ENCODE measurements around the gene GSTT2. TPM values are rescaled to one million over a fixed set of nuclear protein-coding genes. Genes with fewer than 3 reads are reported as not detected.
"Not testable (repeated sequence)": the region's sequence is repeated elsewhere in the genome, so short reads cannot be mapped to it uniquely, and the experiment has no call there.

The GSTT2 gene
- polyA plus RNA-seq, 2 of the 4 experiments (the other 2 are of a cell fraction), result 0.14 TPM; not detected in 1

- H3K27ac ChIP-seq; ATAC-seq; FAIRE-seq; POLR2A ChIA-PET; H3K4me2 ChIP-seq; CTCF ChIA-PET; H3K4me1 ChIP-seq; H3K9me3 ChIP-seq; H3K4me3 ChIP-seq; DNase-seq (ENCODE audit: low read depth in 1 of 2, low spot score in 1 of 2): not testable (repeated sequence)
- 87% methylated on average over 2 of the region's 2 CpGs for WGBS (ENCODE audit: missing lambda C conversion rate)
Measured at GRCh38 chr22:23993080-23993479, 13.1 kb downstream of the GSTT2 start.

DNA sequence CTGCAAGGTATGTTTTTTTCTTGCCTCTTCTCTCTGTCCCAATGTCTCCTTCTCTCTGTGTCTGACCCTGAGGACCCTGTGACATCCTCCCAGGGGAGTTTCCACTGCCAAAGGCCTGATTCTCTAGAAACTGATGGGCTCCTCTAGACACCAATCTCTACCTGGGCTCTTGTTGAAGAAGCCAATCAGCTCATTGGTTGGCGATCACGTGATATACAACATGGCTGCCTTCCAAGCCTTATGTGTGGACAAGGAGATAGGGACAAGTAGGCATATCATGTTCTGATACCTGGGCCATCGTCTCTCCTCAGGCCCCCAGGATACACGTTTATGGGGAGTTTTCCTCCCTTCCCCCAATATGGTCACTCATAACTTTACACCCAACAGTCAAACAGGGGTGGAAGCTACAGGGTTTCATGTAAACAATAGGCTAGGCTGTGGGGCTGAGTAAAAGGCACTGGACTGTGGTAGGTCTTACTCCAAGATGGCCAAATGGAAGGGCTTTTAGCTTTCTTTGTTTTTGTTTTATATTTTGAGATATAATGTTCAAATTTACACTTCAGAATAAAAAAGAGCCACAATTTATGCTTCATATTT lies 13.7 kb downstream of the GSTT2 start:
- CTCF ChIA-PET, H3K4me3 ChIP-seq, ATAC-seq, H3K4me2 ChIP-seq, H3K4me1 ChIP-seq, FAIRE-seq, H3K9me3 ChIP-seq, H3K27ac ChIP-seq, POLR2A ChIA-PET: not testable (repeated sequence)
- 14% methylated on average over 2 of the region's 4 CpGs for whole genome bisulfite sequencing (ENCODE audit: missing lambda C conversion rate)
- DNase-seq (ENCODE audit: low read depth in 1 of 2, low spot score in 1 of 2), result peak in 1 of 2 experiments; percentile 43

DNA sequence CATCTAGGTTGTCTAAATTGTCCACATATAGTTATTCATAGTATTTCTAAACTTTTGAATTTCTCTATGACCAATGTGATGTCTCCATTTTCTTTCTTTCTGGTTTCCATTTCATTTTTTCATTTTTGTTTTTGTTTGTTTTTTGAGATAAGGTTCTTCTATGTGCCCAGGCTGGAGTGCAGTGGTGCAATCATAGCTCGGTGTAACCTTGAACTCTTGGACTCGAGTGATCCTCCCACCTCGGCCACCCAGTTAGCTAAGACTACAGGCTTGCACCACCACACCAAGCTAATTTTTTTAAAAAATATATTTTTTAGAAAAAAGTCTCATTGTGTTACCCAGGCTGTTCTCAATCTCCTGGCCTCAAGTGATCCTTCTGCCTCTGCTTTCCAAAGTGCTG lies 17.2 kb downstream of the GSTT2 start:
- Histone ChIP-seq H3K27ac (no peak overlapping the region), H3K4me2 (no peak overlapping the region), H3K4me1 (no peaks in the 10 kb centered on the region), H3K9me3 (no peaks in the 10 kb centered on the region), H3K4me3 (no peak overlapping the region)
- FAIRE-seq (no peak), DNase-seq (ENCODE audit: low read depth in 1 of 2, low spot score in 1 of 2) (no peak), ATAC-seq (no peak)
- CTCF ChIA-PET, result interaction anchor here (1.1 kb wide), 1 partner anchor 193 kb away, joined by 3 read pairs; no protein-coding TSS in a partner anchor
- 69% methylated on average over 3 of the region's 3 CpGs for WGBS (ENCODE audit: missing lambda C conversion rate)
- POLR2A ChIA-PET, result no interaction called here
- TF ChIP-seq ZSCAN20 (CRISPR knock-in tag; IDR thresholded peaks at IDR 0.05), result no peak
- no peak for TF ChIP-seq EP300 (IDR thresholded peaks at IDR 0.05)
- no peak for TF ChIP-seq HOXB13 (CRISPR knock-in tag; IDR thresholded peaks at IDR 0.05; ENCODE audit: low read depth)
- TF ChIP-seq, protein P1, sequence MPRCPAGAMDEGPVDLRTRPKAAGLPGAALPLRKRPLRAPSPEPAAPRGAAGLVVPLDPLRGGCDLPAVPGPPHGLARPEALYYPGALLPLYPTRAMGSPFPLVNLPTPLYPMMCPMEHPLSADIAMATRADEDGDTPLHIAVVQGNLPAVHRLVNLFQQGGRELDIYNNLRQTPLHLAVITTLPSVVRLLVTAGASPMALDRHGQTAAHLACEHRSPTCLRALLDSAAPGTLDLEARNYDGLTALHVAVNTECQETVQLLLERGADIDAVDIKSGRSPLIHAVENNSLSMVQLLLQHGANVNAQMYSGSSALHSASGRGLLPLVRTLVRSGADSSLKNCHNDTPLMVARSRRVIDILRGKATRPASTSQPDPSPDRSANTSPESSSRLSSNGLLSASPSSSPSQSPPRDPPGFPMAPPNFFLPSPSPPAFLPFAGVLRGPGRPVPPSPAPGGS (IDR thresholded peaks at IDR 0.05), result no peak
- TF ChIP-seq MAX (IDR thresholded peaks at IDR 0.05), result no peak
- no peak for TF ChIP-seq TP53 (CRISPR knock-in tag; IDR thresholded peaks at IDR 0.05)

DNA sequence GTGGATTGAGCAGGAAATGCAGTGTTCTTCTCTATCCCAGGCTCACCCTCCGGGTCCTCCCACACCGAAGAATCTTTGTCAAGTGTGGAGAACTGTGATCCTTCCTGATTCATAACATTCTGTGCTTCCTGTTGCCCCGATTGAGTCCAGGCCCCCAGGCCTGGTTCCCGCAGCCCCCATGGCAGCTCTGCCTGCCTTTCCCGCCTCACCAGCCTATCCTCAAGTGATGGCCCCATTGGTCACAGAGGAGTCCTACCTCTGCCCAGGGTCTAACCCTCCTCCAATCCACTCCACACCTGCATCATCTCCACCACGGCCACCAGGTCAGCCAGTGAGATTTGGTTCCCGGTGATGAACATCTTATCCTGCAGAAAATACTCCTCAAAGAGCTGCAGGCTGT lies 19.8 kb downstream of the GSTT2 start:
- POLR2A ChIA-PET, FAIRE-seq: not testable (repeated sequence)
- 90% methylated on average over 7 of the region's 7 CpGs for WGBS (ENCODE audit: missing lambda C conversion rate)

GRCh38 chr22:24001314-24001713 lies 21.4 kb downstream of the GSTT2 start:
- ChIA-PET POLR2A (no interaction called here), CTCF (no interaction called here)
- H3K9me3 ChIP-seq, result no peaks in the 10 kb centered on the region
- H3K4me3 ChIP-seq, result no peak overlapping the region
- H3K27ac ChIP-seq, result no peak overlapping the region
- TF ChIP-seq FOXS1 (CRISPR knock-in tag; IDR thresholded peaks at IDR 0.05) (no peak), NR3C1 (IDR thresholded peaks at IDR 0.05) (no peak), TFCP2L1 (CRISPR knock-in tag; IDR thresholded peaks at IDR 0.05) (no peak), NPAS2 (CRISPR knock-in tag; IDR thresholded peaks at IDR 0.05; ENCODE audit: borderline replicate concordance) (no peak), RNF2 (IDR thresholded peaks at IDR 0.05; ENCODE audit: borderline replicate concordance, low read depth) (no peak), SREBF2 (IDR thresholded peaks at IDR 0.05) (no peak), NFE2L2 (conservative IDR thresholded peaks at IDR 0.05; ENCODE audit: low read length) (no peak), JUNB (IDR thresholded peaks at IDR 0.05) (no peak), RAD21 (conservative IDR thresholded peaks at IDR 0.05 in 1 of 2, IDR thresholded peaks at IDR 0.05 in 1 of 2) (no peak), HDAC2 (IDR thresholded peaks at IDR 0.05) (no peak)
- TF ChIP-seq, protein P2, sequence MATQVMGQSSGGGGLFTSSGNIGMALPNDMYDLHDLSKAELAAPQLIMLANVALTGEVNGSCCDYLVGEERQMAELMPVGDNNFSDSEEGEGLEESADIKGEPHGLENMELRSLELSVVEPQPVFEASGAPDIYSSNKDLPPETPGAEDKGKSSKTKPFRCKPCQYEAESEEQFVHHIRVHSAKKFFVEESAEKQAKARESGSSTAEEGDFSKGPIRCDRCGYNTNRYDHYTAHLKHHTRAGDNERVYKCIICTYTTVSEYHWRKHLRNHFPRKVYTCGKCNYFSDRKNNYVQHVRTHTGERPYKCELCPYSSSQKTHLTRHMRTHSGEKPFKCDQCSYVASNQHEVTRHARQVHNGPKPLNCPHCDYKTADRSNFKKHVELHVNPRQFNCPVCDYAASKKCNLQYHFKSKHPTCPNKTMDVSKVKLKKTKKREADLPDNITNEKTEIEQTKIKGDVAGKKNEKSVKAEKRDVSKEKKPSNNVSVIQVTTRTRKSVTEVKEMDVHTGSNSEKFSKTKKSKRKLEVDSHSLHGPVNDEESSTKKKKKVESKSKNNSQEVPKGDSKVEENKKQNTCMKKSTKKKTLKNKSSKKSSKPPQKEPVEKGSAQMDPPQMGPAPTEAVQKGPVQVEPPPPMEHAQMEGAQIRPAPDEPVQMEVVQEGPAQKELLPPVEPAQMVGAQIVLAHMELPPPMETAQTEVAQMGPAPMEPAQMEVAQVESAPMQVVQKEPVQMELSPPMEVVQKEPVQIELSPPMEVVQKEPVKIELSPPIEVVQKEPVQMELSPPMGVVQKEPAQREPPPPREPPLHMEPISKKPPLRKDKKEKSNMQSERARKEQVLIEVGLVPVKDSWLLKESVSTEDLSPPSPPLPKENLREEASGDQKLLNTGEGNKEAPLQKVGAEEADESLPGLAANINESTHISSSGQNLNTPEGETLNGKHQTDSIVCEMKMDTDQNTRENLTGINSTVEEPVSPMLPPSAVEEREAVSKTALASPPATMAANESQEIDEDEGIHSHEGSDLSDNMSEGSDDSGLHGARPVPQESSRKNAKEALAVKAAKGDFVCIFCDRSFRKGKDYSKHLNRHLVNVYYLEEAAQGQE (IDR thresholded peaks at IDR 0.05), result no peak
- TF ChIP-seq, protein P3, sequence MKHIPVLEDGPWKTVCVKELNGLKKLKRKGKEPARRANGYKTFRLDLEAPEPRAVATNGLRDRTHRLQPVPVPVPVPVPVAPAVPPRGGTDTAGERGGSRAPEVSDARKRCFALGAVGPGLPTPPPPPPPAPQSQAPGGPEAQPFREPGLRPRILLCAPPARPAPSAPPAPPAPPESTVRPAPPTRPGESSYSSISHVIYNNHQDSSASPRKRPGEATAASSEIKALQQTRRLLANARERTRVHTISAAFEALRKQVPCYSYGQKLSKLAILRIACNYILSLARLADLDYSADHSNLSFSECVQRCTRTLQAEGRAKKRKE (CRISPR knock-in tag; IDR thresholded peaks at IDR 0.05; ENCODE audit: low read depth), result no peak
- H3K4me1 ChIP-seq, result no peaks in the 10 kb centered on the region
- H3K4me2 ChIP-seq, result no peak overlapping the region
- no peak for FAIRE-seq
- DNase-seq (ENCODE audit: low read depth in 1 of 2, low spot score in 1 of 2), result no peak
- ATAC-seq, result no peak
- WGBS (ENCODE audit: missing lambda C conversion rate), result 86% methylated on average over 5 of the region's 9 CpGs

More for the DNA sequence above, 19.8 kb downstream of the GSTT2 start:
- ATAC-seq; H3K4me1 ChIP-seq; H3K4me2 ChIP-seq; DNase-seq (ENCODE audit: low read depth in 1 of 2, low spot score in 1 of 2); H3K27ac ChIP-seq; H3K9me3 ChIP-seq; H3K4me3 ChIP-seq: not testable (repeated sequence)
- CTCF ChIA-PET, result interaction anchor here (1.6 kb wide), 1 partner anchor 175 kb away, joined by 4 read pairs; no protein-coding TSS in a partner anchor
